GM23338 (cell line): Measurements from ENCODE around the gene PDZD8. TPM values are rescaled to one million over a fixed set of nuclear protein-coding genes. Genes with fewer than 3 reads are reported as not detected.
A peak's percentile ranks its signal among the peaks of the same experiment; 100 is the strongest.

Experiments
- ATAC-seq: fragments of 200-7000 bp; cut with Tn5 transposase; 3 replicates; pipeline ENCODE4 v1.9.1; 2020
- DNase-seq: peaks from one replicate; pipeline ENCODE4 v3.0.0-alpha.2; 2015; ENCODE audit warnings: low spot score
- H2AFZ ChIP-seq: fragments of 200-600 bp; sonication (generic); 2 replicates; pipeline ENCODE4 v1.8.0; 2016; ENCODE audit warnings: antibody characterized with exemption, mild to moderate bottlenecking, moderate library complexity
- H3F3A ChIP-seq: fragments of 200-600 bp; sonication (generic); replicated peaks from 2 replicates; pipeline ENCODE4 v1.8.0; 2017; ENCODE audit warnings: antibody characterized with exemption, mixed run types, low read depth
- H3K27ac ChIP-seq: fragments of 200-600 bp; sonication (generic); 2 replicates; pipeline ENCODE4 v1.6.1; 2016; ENCODE audit warnings: low read depth
- H3K27me3 ChIP-seq: fragments of 200-600 bp; sonication (generic); 2 replicates; pipeline ENCODE4 v1.8.0; 2016; ENCODE audit warnings: mild to moderate bottlenecking, mixed run types, moderate library complexity; ENCODE audit not compliant: insufficient read depth
- H3K36me3 ChIP-seq: fragments of 200-600 bp; sonication (generic); 2 replicates; pipeline ENCODE4 v1.8.0; 2016; ENCODE audit warnings: mild to moderate bottlenecking; ENCODE audit not compliant: insufficient read depth
- H3K4me1 ChIP-seq: fragments of 200-600 bp; sonication (generic); 2 replicates; pipeline ENCODE4 v1.8.0; 2016; ENCODE audit warnings: mild to moderate bottlenecking, moderate library complexity; ENCODE audit not compliant: insufficient read depth
- H3K4me2 ChIP-seq: fragments of 200-600 bp; sonication (generic); 2 replicates; pipeline ENCODE4 v1.7.1; 2017; ENCODE audit warnings: mixed run types
- H3K4me3 ChIP-seq: fragments of 200-600 bp; sonication (generic); 2 replicates; pipeline ENCODE4 v1.6.1; 2016; ENCODE audit warnings: mixed run types
- H3K79me2 ChIP-seq: fragments of 200-600 bp; sonication (generic); replicated peaks from 2 replicates; pipeline ENCODE4 v1.8.0; 2017; ENCODE audit warnings: mild to moderate bottlenecking; ENCODE audit not compliant: insufficient read depth
- H3K9me2 ChIP-seq: fragments of 200-600 bp; sonication (generic); 2 replicates; pipeline ENCODE4 v1.8.0; 2017; ENCODE audit not compliant: insufficient read depth
- H4K20me1 ChIP-seq: fragments of 200-600 bp; sonication (generic); replicated peaks from 2 replicates; pipeline ENCODE4 v1.8.0; 2017; ENCODE audit warnings: mild to moderate bottlenecking; ENCODE audit not compliant: insufficient read depth
- H3K27ac Mint-ChIP-seq: 2 replicates; pipeline ENCODE4 v1.8.0; 2020; ENCODE audit warnings: inconsistent platforms, mild to moderate bottlenecking, moderate library complexity, mixed read lengths
- H3K27me3 Mint-ChIP-seq: 3 replicates; pipeline ENCODE4 v1.8.0; 2022; ENCODE audit warnings: low read depth, mild to moderate bottlenecking, moderate library complexity, mixed read lengths, inconsistent platforms; ENCODE audit not compliant: insufficient read depth, poor library complexity
- H3K36me3 Mint-ChIP-seq: 3 replicates; pipeline ENCODE4 v1.8.0; 2021; ENCODE audit warnings: low read depth, mild to moderate bottlenecking, inconsistent platforms, moderate library complexity, mixed read lengths
- H3K4me1 Mint-ChIP-seq: 3 replicates; pipeline ENCODE4 v1.8.0; 2020; ENCODE audit warnings: mild to moderate bottlenecking, inconsistent platforms, mixed read lengths
- H3K4me3 Mint-ChIP-seq: 3 replicates; pipeline ENCODE4 v1.8.0; 2021; ENCODE audit warnings: moderate library complexity, mild to moderate bottlenecking, inconsistent platforms, mixed read lengths
- H3K9me3 Mint-ChIP-seq: 3 replicates; pipeline ENCODE4 v1.8.0; 2020; ENCODE audit warnings: moderate library complexity, mild to moderate bottlenecking, inconsistent platforms, mixed read lengths
- CREB1 ChIP-seq: fragments of 250-450 bp; sonication (Bioruptor Pico); IDR thresholded peaks from 2 replicates; pipeline ENCODE4 v1.5.0; 2020; ENCODE audit warnings: low read depth, mild to moderate bottlenecking, moderate library complexity
- EZH2 ChIP-seq: fragments of 200-600 bp; sonication (generic); IDR thresholded peaks from one replicate; pipeline ENCODE4 v1.8.0; 2017; ENCODE audit warnings: antibody characterized with exemption, mild to moderate bottlenecking, low read depth; ENCODE audit not compliant: unreplicated experiment
- EZH2phosphoT487 ChIP-seq: fragments of 200-600 bp; sonication (generic); IDR thresholded peaks from one replicate; pipeline ENCODE4 v1.8.1; 2018; ENCODE audit warnings: antibody characterized with exemption; ENCODE audit not compliant: unreplicated experiment
- ZNF114 ChIP-seq: fragments of 250-450 bp; sonication (Bioruptor Pico); IDR thresholded peaks from 2 replicates; pipeline ENCODE4 v1.5.0; 2020; ENCODE audit warnings: mild to moderate bottlenecking, moderate library complexity
- polyA plus RNA-seq: library from polyadenylated mRNA; unstranded; fragments of >200 nt; fragmentation: Nextera tagmentation; extraction: Ambion mirVana; gene quantifications from 2 replicates; pipeline ENCODE4 v1.2.1, GENCODE V29; 2016
- total RNA-seq: library from RNA; depleted of rRNA; stranded (reverse); fragments of >200 nt; shearing (Covaris generic); gene quantifications from 2 replicates; pipeline ENCODE4 v1.2.3, GENCODE V29; 2014
- TF ChIP-seq, protein P1 (sequence below): fragments of 250-450 bp; sonication (Bioruptor Pico); IDR thresholded peaks from 2 replicates; pipeline ENCODE4 v1.5.0; 2020; ENCODE audit warnings: mild to moderate bottlenecking, moderate library complexity
- TF ChIP-seq, protein P2 (sequence below): IDR thresholded peaks from 2 replicates; pipeline ENCODE4 v1.6.1; 2016; ENCODE audit warnings: antibody characterized with exemption
- TF ChIP-seq, protein P3 (sequence below): IDR thresholded peaks from one replicate; pipeline ENCODE4 v1.6.1; 2018; ENCODE audit warnings: antibody characterized with exemption; ENCODE audit not compliant: unreplicated experiment

PDZD8 gene
- total and polyA plus RNA-seq, 2 experiments from 2014 or later, result 11.4 to 28.6 TPM

DNA sequence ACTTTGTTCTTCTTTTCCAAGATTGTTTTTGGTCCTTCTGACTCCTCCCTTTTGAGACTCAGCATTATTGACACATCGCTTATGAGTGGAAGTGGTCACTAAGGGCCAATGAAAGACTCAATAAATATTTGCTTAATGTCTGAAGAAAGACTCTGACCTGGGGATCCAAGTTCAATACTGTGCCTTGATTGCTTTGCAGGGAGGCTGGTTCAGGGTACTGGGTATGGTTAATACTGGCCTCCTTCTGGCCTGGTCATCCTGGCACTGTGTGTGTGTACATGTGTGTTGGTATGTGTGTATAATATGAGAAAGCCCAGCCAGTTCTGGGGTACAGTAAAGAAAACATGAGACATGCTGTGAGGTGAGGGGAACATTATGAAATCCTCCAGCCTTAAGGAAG, 7.6 kb upstream of the PDZD8 start (continued):
- TF ChIP-seq, protein P1, sequence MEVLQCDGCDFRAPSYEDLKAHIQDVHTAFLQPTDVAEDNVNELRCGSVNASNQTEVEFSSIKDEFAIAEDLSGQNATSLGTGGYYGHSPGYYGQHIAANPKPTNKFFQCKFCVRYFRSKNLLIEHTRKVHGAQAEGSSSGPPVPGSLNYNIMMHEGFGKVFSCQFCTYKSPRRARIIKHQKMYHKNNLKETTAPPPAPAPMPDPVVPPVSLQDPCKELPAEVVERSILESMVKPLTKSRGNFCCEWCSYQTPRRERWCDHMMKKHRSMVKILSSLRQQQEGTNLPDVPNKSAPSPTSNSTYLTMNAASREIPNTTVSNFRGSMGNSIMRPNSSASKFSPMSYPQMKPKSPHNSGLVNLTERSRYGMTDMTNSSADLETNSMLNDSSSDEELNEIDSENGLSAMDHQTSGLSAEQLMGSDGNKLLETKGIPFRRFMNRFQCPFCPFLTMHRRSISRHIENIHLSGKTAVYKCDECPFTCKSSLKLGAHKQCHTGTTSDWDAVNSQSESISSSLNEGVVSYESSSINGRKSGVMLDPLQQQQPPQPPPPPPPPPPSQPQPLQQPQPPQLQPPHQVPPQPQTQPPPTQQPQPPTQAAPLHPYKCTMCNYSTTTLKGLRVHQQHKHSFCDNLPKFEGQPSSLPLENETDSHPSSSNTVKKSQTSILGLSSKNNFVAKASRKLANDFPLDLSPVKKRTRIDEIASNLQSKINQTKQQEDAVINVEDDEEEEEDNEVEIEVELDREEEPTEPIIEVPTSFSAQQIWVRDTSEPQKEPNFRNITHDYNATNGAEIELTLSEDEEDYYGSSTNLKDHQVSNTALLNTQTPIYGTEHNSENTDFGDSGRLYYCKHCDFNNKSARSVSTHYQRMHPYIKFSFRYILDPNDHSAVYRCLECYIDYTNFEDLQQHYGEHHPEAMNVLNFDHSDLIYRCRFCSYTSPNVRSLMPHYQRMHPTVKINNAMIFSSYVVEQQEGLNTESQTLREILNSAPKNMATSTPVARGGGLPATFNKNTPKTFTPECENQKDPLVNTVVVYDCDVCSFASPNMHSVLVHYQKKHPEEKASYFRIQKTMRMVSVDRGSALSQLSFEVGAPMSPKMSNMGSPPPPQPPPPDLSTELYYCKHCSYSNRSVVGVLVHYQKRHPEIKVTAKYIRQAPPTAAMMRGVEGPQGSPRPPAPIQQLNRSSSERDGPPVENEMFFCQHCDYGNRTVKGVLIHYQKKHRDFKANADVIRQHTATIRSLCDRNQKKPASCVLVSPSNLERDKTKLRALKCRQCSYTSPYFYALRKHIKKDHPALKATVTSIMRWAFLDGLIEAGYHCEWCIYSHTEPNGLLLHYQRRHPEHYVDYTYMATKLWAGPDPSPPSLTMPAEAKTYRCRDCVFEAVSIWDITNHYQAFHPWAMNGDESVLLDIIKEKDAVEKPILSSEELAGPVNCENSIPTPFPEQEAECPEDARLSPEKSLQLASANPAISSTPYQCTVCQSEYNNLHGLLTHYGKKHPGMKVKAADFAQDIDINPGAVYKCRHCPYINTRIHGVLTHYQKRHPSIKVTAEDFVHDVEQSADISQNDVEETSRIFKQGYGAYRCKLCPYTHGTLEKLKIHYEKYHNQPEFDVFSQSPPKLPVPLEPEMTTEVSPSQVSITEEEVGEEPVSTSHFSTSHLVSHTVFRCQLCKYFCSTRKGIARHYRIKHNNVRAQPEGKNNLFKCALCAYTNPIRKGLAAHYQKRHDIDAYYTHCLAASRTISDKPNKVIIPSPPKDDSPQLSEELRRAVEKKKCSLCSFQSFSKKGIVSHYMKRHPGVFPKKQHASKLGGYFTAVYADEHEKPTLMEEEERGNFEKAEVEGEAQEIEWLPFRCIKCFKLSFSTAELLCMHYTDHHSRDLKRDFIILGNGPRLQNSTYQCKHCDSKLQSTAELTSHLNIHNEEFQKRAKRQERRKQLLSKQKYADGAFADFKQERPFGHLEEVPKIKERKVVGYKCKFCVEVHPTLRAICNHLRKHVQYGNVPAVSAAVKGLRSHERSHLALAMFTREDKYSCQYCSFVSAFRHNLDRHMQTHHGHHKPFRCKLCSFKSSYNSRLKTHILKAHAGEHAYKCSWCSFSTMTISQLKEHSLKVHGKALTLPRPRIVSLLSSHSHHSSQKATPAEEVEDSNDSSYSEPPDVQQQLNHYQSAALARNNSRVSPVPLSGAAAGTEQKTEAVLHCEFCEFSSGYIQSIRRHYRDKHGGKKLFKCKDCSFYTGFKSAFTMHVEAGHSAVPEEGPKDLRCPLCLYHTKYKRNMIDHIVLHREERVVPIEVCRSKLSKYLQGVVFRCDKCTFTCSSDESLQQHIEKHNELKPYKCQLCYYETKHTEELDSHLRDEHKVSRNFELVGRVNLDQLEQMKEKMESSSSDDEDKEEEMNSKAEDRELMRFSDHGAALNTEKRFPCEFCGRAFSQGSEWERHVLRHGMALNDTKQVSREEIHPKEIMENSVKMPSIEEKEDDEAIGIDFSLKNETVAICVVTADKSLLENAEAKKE (CRISPR knock-in tag), result no peak
- TF ChIP-seq ZNF114 (CRISPR knock-in tag) (no peak), EZH2 (no peak), CREB1 (CRISPR knock-in tag) (no peak), EZH2phosphoT487 (no peak)
- TF ChIP-seq, protein P2, sequence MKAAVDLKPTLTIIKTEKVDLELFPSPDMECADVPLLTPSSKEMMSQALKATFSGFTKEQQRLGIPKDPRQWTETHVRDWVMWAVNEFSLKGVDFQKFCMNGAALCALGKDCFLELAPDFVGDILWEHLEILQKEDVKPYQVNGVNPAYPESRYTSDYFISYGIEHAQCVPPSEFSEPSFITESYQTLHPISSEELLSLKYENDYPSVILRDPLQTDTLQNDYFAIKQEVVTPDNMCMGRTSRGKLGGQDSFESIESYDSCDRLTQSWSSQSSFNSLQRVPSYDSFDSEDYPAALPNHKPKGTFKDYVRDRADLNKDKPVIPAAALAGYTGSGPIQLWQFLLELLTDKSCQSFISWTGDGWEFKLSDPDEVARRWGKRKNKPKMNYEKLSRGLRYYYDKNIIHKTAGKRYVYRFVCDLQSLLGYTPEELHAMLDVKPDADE, result no peak

DNA sequence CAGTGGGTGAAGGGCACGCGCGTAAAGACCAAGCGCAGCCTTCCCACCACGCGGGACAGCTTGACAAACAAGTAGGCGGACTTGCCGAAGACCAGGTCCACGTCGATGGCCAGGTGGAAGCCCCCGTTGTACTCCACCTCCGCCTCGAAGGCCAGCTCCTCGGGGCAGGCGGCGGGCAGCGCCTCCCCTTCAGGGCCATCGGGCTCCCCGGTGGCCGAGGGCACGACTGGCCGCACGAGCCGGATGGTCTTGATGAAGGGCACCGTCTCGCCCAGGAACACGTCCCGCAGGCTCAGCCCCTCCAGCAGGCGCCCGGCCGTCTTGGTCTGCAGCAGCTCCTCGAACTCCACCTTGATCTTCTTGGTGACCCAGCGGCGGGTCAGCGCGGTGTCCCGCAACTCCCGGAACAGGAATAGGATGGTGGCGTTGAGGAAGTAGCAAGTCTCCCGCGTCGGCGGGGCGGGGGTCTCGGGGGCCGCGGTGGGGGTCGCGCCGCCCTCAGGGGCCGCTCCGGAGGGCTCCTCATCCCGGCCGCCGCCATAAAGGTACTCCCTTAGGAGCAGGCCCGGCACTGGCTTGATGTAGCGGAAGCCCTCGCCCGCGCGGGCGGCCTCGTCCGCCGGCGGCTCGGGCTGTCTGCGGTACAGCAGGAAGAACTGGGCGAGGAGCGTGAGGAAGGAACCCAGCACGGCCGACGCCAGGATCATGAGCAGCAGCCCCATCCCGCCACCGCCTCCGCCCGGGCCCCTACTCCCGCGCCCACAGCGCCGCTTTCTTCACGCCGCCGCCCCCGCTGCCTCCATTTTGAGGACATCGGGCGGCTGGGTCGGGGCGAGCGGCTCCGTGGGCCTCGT, 507 bp downstream of the PDZD8 start:
- Histone ChIP-seq H3K27me3 (peaks cover 46% of the 10 kb centered on the region), H3K4me3 (peak overlapping the region; percentile 90), H2AFZ (no peak overlapping the region), H4K20me1 (peaks cover 41% of the 10 kb centered on the region), H3K4me1 (peaks cover 27% of the 10 kb centered on the region), H3F3A (no peaks in the 10 kb centered on the region), H3K4me2 (peak overlapping the region; percentile 96), H3K9me2 (no peaks in the 10 kb centered on the region), H3K79me2 (peaks cover 47% of the 10 kb centered on the region), H3K36me3 (no peaks in the 10 kb centered on the region), H3K27ac (no peak overlapping the region)
- ATAC-seq, result peak; percentile 27
- peak overlapping the region; percentile 93 for H3K4me3 Mint-ChIP-seq
- H3K4me1 Mint-ChIP-seq, result peaks cover 31% of the 10 kb centered on the region
- DNase-seq, result peak; percentile 66
- peaks cover 21% of the 10 kb centered on the region for H3K27me3 Mint-ChIP-seq
- H3K9me3 Mint-ChIP-seq, result no peaks in the 10 kb centered on the region
- no peaks in the 10 kb centered on the region; the same call in 2 of the 3 replicates for H3K36me3 Mint-ChIP-seq
- H3K27ac Mint-ChIP-seq, result no peak overlapping the region
- TF ChIP-seq, protein P3, sequence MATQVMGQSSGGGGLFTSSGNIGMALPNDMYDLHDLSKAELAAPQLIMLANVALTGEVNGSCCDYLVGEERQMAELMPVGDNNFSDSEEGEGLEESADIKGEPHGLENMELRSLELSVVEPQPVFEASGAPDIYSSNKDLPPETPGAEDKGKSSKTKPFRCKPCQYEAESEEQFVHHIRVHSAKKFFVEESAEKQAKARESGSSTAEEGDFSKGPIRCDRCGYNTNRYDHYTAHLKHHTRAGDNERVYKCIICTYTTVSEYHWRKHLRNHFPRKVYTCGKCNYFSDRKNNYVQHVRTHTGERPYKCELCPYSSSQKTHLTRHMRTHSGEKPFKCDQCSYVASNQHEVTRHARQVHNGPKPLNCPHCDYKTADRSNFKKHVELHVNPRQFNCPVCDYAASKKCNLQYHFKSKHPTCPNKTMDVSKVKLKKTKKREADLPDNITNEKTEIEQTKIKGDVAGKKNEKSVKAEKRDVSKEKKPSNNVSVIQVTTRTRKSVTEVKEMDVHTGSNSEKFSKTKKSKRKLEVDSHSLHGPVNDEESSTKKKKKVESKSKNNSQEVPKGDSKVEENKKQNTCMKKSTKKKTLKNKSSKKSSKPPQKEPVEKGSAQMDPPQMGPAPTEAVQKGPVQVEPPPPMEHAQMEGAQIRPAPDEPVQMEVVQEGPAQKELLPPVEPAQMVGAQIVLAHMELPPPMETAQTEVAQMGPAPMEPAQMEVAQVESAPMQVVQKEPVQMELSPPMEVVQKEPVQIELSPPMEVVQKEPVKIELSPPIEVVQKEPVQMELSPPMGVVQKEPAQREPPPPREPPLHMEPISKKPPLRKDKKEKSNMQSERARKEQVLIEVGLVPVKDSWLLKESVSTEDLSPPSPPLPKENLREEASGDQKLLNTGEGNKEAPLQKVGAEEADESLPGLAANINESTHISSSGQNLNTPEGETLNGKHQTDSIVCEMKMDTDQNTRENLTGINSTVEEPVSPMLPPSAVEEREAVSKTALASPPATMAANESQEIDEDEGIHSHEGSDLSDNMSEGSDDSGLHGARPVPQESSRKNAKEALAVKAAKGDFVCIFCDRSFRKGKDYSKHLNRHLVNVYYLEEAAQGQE, result no peak
- no peak for TF ChIP-seq CREB1 (CRISPR knock-in tag)
- no peak for TF ChIP-seq EZH2phosphoT487
